PC-9 (cell line): ENCODE results near the gene ANKRD60. TPM values are rescaled to one million over a fixed set of nuclear protein-coding genes. Genes with fewer than 3 reads are reported as not detected.

ENCODE experiments used
- BruUV-seq: library from RNA; stranded (reverse); fragments of 400-500 nt; replicated peaks from 2 replicates; lab custom pipeline; 2021; lab: Mats Ljungman, UMichigan
- CTCF ChIA-PET: fragments of 300-600 bp; sonication (Branson Sonifier 250); formaldehyde crosslinking; loops from one replicate; lab custom pipeline; 2022; ENCODE audit warnings: antibody characterized with exemption; lab: Charles Lee
- POLR2A ChIA-PET: fragments of 300-600 bp; sonication (Branson Sonifier 250); formaldehyde crosslinking; loops from one replicate; lab custom pipeline; 2022; ENCODE audit warnings: antibody characterized with exemption; ENCODE audit not compliant: unreplicated experiment; lab: Charles Lee
- DNase-seq, 2 experiments: peaks; one replicate each; pipeline versions ENCODE4 v3.0.0 to v3.0.0-alpha.2; 2015 to 2022; ENCODE audit warnings: mixed read lengths in 1 of 2
- H2AFZ ChIP-seq: fragments of 200-600 bp; sonication (generic); 2 replicates; pipeline ENCODE4 v1.8.1; 2017; ENCODE audit warnings: antibody characterized with exemption
- H3F3A ChIP-seq: fragments of 200-600 bp; sonication (generic); 2 replicates; pipeline ENCODE4 v1.8.1; 2017; ENCODE audit warnings: antibody characterized with exemption, mild to moderate bottlenecking, low read depth; ENCODE audit not compliant: insufficient read depth
- H3K27ac ChIP-seq: fragments of 200-600 bp; sonication (generic); 2 replicates; pipeline ENCODE4 v1.6.1; 2016; ENCODE audit warnings: mixed run types
- H3K27me3 ChIP-seq: fragments of 200-600 bp; sonication (generic); 2 replicates; pipeline ENCODE4 v1.6.1; 2016; ENCODE audit warnings: low read depth, mixed run types; ENCODE audit not compliant: insufficient read depth
- H3K36me3 ChIP-seq: fragments of 200-600 bp; sonication (generic); 2 replicates; pipeline ENCODE4 v1.6.1; 2016; ENCODE audit warnings: low read depth, mixed run types
- H3K4me1 ChIP-seq: fragments of 200-600 bp; sonication (generic); replicated peaks from 2 replicates; pipeline ENCODE4 v1.6.1; 2016; ENCODE audit warnings: mixed run types; ENCODE audit not compliant: insufficient read depth
- H3K4me2 ChIP-seq: fragments of 200-600 bp; sonication (generic); 2 replicates; pipeline ENCODE4 v1.6.1; 2017; ENCODE audit warnings: mixed run types
- H3K4me3 ChIP-seq: fragments of 200-600 bp; sonication (generic); 2 replicates; pipeline ENCODE4 v1.6.1; 2016; ENCODE audit warnings: mixed run types
- H3K79me2 ChIP-seq: fragments of 200-600 bp; sonication (generic); 2 replicates; pipeline ENCODE4 v1.6.1; 2017; ENCODE audit warnings: low read depth, mixed run types
- H3K9me2 ChIP-seq: fragments of 200-600 bp; sonication (generic); 2 replicates; pipeline ENCODE4 v1.8.1; 2017; ENCODE audit warnings: mild to moderate bottlenecking; ENCODE audit not compliant: insufficient read depth
- H3K9me3 ChIP-seq: fragments of 200-600 bp; sonication (generic); 2 replicates; pipeline ENCODE4 v1.8.1; 2016; ENCODE audit warnings: low read depth; ENCODE audit not compliant: insufficient read depth
- H4K20me1 ChIP-seq: fragments of 200-600 bp; sonication (generic); 2 replicates; pipeline ENCODE4 v1.8.1; 2017; ENCODE audit not compliant: insufficient read depth
- EZH2 ChIP-seq: fragments of 200-600 bp; sonication (generic); IDR thresholded peaks from 2 replicates; pipeline ENCODE4 v1.8.0; 2017; ENCODE audit warnings: antibody characterized with exemption, low read depth
- intact Hi-C: fragments of 100-400 bp; cut with micrococcal nuclease; formaldehyde crosslinking; loops from one replicate; pipeline ENCODE4 v1.10.0; 2022; ENCODE audit not compliant: unreplicated experiment
- total RNA-seq: library from RNA; stranded (reverse); gene quantifications from 2 replicates; pipeline ENCODE4 v1.2.3, GENCODE V29; 2021
- TF ChIP-seq, protein P1 (sequence below): fragments of 200-600 bp; sonication (generic); conservative IDR thresholded peaks from 2 replicates; pipeline ENCODE4 v1.6.1; 2017; ENCODE audit warnings: mixed run types, antibody characterized with exemption, mild to moderate bottlenecking, moderate library complexity

ANKRD60 gene
- total RNA-seq, 1 experiment from 2014 or later = not detected

DNA sequence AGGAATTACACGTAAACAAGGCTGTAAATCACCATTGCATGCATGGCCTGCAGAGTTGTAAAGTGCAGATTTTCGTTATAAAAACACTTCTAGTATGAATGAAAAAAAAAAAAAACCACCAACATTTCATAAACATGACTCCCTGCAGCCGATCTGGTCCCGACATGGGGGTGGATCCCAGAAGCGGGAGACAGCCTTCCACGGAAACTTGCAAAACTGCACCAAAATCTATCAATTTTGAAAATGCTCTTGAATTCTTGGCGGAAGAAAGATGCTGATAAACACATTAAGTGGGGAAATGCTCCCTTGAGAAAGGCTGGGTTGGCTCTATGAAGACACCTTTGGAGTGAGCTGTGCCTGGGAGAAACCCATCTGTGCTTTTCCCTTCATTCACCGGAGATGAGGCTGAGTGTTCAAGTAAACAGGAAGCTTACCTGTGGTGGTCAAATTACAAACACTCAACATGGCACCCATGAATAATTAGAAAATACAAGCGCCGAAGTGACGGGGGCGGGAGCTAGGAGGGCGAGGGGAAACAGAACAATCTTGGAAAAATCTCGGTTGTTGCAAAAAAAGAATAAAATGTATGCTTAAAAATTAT, 845 bp upstream of the ANKRD60 start:
- Histone ChIP-seq H4K20me1 (no peaks in the 10 kb centered on the region), H3K9me2 (no peaks in the 10 kb centered on the region), H3F3A (no peaks in the 10 kb centered on the region; the same call in 1 of the 2 replicates), H3K79me2 (no peaks in the 10 kb centered on the region), H3K27me3 (no peaks in the 10 kb centered on the region), H3K4me1 (no peaks in the 10 kb centered on the region), H3K27ac (no peak overlapping the region), H2AFZ (no peak overlapping the region), H3K36me3 (no peaks in the 10 kb centered on the region), H3K4me3 (no peak overlapping the region), H3K9me3 (no peaks in the 10 kb centered on the region), H3K4me2 (no peak overlapping the region)
- ChIA-PET CTCF (no interaction called here), POLR2A (no interaction called here)
- no TSS peak for BruUV-seq
- no peak for TF ChIP-seq EZH2
- TF ChIP-seq, protein P1, sequence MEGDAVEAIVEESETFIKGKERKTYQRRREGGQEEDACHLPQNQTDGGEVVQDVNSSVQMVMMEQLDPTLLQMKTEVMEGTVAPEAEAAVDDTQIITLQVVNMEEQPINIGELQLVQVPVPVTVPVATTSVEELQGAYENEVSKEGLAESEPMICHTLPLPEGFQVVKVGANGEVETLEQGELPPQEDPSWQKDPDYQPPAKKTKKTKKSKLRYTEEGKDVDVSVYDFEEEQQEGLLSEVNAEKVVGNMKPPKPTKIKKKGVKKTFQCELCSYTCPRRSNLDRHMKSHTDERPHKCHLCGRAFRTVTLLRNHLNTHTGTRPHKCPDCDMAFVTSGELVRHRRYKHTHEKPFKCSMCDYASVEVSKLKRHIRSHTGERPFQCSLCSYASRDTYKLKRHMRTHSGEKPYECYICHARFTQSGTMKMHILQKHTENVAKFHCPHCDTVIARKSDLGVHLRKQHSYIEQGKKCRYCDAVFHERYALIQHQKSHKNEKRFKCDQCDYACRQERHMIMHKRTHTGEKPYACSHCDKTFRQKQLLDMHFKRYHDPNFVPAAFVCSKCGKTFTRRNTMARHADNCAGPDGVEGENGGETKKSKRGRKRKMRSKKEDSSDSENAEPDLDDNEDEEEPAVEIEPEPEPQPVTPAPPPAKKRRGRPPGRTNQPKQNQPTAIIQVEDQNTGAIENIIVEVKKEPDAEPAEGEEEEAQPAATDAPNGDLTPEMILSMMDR = no peak
- no peak for DNase-seq
- intact Hi-C loops = no loop called here

DNA sequence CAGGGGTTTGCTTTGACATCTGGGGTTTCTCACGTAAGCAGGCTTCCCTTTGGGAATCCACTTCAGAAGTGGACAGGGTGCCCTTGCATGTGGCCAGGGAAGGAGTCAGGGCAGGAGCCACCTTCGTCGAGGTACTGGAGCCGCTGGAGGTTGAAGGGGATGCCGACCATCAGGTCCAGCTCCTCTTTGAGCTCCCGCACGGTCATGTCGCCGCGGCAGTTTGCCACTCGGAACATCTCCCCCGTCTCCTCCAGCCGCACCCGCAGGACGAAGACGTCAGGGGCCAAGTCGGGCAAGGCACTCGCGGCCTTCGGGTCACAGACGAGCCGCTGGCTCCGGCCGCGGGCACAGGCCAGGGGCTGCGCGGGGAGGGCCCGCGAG, 360 bp downstream of the ANKRD60 start:
- Histone ChIP-seq H4K20me1 (no peaks in the 10 kb centered on the region), H3K4me2 (no peak overlapping the region), H3K79me2 (no peaks in the 10 kb centered on the region), H3K9me2 (no peaks in the 10 kb centered on the region), H3K4me3 (no peak overlapping the region), H3K9me3 (no peaks in the 10 kb centered on the region), H3K4me1 (no peaks in the 10 kb centered on the region), H3K36me3 (no peaks in the 10 kb centered on the region), H3F3A (peaks cover 5% of the 10 kb centered on the region), H3K27ac (no peak overlapping the region), H2AFZ (no peak overlapping the region), H3K27me3 (no peaks in the 10 kb centered on the region)
- CTCF ChIA-PET = no interaction called here
- no peak for DNase-seq
- intact Hi-C loops = no loop called here
- POLR2A ChIA-PET = no interaction called here
- no TSS peak for BruUV-seq
- TF ChIP-seq, protein P1 = no peak
- no peak for TF ChIP-seq EZH2

DNA sequence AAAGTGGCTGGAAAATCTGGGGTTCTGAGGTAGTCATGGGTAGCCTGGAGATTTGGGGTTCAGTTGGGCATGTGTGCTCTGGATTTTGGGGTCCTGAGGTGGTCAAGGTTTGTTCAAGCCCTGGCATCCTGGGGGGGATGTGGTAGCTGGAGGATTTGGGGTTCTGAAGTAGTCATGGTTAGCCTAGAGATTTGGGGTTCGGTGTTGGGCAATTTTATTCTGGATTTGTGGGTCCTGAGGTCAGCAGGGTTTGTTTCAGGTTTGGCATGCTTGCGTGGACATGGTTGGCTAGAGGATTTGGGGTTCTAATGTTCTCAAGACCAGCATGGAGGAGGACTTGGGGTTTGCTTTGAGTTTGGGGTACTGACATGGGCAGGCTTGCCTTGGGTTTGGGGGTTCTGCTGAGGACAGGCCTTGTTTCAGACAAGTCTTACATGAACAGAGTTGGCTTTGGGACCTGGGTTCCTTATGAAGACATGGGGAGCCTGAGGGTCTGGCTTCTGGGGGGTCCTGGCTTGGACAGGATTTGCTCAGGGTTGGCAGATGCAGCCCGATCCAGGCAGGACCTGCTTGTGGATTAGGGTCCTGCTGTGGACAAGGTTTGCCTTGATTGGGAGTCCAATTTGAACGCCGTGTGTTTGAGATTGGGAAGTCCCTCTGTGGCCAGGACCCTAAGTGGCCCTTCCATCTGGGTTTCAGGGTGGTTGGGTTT, 906 bp downstream of the ANKRD60 start:
- Histone ChIP-seq H3K27me3 (no peaks in the 10 kb centered on the region), H3K4me1 (no peaks in the 10 kb centered on the region), H3K79me2 (no peaks in the 10 kb centered on the region), H3K27ac (no peak overlapping the region), H2AFZ (no peak overlapping the region), H3K9me2 (no peaks in the 10 kb centered on the region), H4K20me1 (no peaks in the 10 kb centered on the region), H3K4me2 (no peak overlapping the region), H3K9me3 (no peaks in the 10 kb centered on the region), H3F3A (peaks cover 5% of the 10 kb centered on the region), H3K36me3 (no peaks in the 10 kb centered on the region), H3K4me3 (no peak overlapping the region)
- intact Hi-C loops = no loop called here
- ChIA-PET CTCF (no interaction called here), POLR2A (no interaction called here)
- BruUV-seq = no TSS peak
- DNase-seq = no peak
- TF ChIP-seq, protein P1 = no peak
- TF ChIP-seq EZH2 = no peak
